Putamen (tissue), 1 donor: ENCODE data around the gene KANSL3.
"Not testable (repeated sequence)": the region's sequence is repeated elsewhere in the genome, so short reads cannot be mapped to it uniquely, and the experiment has no call there.

Experiments used
- DNase-seq: peaks from one replicate; pipeline ENCODE4 v3.0.0-alpha.2; 2016; ENCODE audit warnings: low spot score

KANSL3 gene

DNA sequence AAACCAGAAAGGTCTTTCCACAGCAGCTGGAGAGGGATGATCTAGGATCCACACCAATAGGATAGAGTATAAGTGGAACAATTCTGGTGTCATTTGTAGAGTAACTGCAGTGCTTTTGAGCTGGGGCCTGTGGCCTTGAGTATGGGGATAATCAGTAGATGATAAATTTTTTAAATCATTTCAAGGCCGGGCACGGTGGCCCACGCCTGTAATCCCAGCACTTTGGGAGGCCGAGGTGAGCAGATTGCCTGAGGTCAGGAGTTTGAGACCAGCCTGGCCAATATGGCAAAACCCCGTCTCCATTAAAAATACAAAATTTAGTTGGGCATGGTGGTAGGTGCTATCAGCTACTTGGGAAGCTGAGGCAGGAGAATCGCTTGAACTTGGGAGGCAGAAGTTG is 80.7 kb downstream of the KANSL3 start:
- DNase-seq, result not testable (repeated sequence)

DNA sequence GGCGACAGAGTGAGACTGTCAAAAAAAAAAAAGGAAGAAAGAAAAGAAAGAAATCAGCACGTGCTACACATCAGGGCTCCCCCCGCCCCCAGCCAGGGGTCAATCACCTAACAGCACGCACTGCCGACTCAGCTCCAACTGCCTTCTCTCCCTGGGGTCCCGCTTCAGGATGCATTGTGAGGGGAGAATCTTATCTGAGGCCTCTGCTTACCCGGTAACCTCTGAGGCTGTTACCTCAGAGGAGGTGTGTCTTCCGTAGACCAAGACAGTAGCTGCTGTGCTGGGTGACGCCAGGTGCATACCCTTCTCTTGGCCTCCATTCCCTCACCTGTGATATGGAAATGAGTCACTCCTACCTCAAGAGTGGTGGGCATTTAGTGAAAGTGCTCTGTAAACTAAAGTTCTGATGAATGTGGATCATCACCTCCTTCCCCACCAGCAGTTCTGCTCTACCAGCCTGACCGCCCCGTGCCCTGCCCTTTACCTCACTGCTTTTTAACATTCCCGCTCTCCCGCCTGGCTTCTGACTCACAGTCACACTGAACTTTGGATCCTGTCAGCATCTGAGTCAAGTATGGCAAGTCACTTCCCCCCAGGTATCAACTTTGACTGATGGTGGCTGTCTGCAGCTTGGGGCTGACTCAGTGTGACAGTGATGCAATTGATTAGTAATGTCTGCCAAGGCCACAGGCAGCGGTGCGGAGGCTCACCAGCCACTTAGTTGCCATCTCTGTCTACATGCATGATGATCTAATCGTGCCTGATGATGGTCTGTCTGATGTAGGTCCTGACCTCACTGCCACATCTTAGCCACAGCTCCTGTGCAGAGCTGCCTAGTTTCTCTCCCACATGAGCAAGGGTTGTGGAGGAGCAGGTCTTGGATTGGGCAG is 81.4 kb downstream of the KANSL3 start:
- DNase-seq, result no peak

DNA sequence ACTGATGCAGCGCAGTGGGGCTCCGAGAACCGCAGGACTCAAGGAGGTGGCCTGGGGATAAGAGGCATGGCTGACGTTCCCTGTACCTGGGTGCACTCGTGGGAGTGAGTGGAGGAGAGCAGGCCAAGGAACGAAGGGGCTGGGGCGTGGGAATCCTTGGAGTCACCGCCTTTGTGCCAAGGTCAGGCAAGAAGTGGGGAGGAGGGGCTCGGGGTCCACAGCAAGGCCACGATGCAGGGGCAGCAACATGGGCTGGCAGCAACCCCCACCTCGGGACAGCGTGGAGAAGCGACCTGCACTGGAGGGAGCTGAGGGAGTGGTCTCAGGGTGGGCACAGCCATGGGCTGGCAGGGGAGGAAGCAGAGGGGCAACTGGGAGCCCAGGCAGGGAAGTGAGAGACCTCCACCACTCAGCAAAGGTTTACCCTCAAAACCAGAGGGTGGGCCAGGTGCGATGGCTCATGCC is 82.9 kb downstream of the KANSL3 start:
- DNase-seq, result no peak

GRCh38 chr2:96554293-96555145 is 83.6 kb downstream of the KANSL3 start:
- peak; percentile 59 for DNase-seq

DNA sequence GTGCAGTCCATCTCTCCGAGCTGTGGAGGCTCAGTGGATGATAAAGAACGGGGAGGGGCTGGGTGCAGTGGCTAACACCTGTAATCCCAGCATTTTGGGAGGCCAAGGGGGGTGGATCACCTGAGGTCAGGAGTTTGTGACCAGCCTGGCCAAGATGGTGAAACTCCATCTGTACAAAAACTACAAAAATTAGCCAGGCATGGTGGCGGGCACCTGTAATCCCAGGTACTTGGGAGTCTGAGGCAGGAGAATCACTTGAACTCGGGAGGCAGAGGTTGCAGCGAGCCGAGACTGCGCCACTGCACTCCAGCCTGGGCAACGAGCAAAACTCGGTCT is 84.2 kb downstream of the KANSL3 start:
- not testable (repeated sequence) for DNase-seq

GRCh38 chr2:96553176-96553956 is 84.7 kb downstream of the KANSL3 start:
- DNase-seq, result no peak

GRCh38 chr2:96552315-96553175 is 85.6 kb downstream of the KANSL3 start:
- DNase-seq, result no peak

DNA sequence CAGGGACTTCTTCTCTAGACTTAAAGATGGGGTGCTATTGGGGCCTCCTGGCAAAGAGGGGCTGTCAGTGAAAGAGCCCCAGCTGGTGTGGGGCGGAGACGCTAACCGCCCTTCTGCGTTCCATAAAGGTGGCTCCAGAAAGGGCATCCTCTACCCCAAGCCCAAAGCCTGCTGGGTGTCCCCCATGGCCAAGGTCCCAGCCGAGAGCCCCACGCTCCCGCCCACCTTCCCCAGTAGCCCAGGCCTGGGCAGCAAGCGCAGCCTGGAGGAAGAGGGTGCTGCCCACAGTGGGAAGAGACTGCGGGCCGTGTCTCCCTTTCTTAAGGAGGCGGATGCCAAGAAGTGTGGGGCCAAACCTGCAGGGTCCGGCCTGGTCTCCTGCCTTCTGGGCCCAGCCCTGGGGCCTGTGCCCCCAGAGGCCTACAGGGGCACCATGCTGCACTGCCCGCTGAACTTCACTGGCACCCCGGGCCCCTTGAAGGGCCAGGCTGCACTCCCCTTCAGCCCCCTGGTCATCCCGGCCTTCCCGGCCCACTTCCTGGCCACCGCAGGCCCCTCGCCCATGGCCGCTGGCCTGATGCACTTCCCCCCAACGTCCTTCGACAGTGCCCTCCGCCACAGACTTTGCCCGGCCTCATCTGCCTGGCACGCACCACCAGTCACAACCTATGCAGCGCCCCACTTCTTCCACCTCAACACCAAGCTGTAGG is 86.4 kb downstream of the KANSL3 start:
- no peak for DNase-seq

GRCh38 chr2:96550787-96551604 is 87.1 kb downstream of the KANSL3 start:
- no peak for DNase-seq

- no peak for DNase-seq
Measured at GRCh38 chr2:96549967-96550786, 87.9 kb downstream of the KANSL3 start.

- no peak for DNase-seq
Measured at GRCh38 chr2:96549466-96549785, 88.7 kb downstream of the KANSL3 start.

DNA sequence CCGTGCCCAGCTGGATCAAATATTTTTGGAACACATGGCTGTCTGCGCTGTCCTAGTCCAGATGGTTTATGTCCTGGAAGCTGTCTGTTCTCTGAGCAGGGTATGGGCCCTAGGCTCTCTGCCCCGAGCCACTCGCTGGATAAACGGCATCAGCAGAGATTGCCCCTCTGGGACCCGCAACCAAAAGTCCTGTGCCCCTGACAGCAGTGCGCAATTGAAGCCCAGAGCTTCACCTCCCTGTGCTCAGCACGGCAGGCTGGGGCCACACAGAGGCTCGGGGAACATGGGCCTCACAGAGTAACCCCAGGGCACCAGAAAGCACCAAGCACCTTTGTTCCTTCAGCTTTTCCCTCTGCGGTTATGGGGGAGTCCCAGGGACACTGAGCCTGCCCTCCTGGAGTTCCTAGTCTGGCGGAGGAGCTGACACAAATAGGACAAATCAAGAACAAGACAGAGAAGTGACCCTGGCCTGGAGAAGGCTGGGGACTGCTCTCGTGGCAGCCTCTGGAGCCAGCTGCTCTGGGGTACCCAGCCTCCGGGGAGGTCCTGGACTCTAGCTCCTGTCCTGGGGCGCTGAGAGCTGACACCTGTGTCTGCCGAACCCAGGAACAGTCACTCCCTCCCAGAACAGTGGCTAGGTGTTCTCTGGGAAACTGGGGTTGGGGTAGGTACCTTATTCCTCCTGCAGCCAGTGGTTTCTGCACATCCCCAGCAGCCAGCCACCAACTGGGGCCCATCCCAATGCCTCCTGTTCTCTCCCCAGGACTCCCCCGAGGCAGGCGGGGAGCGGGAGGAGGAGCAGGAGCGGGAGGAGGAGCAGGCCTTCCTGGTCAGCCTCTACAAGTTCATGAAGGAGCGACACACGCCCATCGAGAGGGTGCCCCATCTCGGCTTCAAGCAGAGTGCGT is 89.3 kb downstream of the KANSL3 start:
- no peak for DNase-seq

DNA sequence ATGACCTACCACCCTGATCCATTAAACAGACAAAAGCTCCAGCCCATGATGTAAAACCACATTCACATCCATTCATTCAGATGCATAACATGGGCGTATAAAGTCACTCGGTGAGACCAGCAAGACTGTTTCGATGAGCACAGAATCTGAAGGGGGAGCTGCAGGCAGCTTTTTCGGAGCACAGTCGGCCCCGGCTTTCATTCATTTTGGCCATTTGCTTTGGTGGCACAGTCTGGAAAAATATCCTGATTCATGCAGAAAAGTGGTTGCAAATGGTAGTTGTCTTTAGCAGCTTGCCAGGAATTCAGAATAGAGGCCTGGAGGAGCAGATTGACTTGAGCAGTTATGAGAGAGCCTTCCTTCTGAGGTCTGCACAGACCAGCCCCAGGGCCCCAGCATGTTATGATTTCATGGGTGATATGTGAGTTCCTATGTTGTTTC is 90.4 kb downstream of the KANSL3 start:
- DNase-seq, result no peak

GRCh38 chr2:96547203-96547641 is 90.9 kb downstream of the KANSL3 start:
- no peak for DNase-seq

GRCh38 chr2:96546797-96547196 is 91.3 kb downstream of the KANSL3 start:
- DNase-seq, result no peak

- no peak for DNase-seq
Measured at GRCh38 chr2:96546321-96546720, 91.8 kb downstream of the KANSL3 start.
